ENCODE results near the gene SBSN.

DNA sequence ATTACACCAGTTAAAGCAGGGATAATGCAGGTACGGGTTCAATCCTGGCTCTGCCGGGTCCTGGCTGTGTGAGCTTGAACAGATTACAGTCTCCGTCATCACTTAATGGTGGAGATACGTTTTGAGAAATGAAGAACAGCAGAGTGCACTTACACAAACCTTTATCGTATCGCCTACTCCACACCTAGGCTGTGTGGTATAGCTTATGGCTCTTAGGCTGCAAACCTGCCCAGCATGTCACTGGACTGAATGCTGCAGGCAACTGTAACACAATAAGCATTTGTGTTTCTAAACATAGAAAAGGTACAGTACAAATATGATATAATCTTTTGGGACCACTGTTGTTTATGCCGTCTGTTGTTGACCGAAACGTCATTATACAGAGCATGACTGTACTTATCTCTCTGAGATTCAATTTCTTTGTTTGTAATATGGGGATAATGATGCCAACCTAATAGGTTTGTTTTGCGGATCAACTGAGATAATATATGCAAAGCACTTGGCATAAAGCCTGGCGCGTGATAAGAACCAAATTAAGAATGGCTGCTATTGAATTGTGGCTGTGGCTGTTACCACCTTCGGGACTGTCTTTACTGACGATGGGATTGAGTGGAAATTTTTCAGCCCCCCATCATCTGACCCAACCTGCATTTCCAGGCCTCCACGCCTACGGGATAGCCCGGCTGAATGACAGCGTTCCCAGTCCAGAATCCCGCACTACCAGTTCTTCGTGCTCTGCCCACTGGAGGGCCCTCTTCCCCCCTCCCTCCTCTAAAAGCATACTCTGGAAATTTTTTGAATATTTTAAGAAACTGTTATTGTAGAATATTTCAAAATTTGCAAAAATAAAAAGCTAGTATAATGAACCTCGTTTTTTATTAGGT lies 49.1 kb downstream of the SBSN start:
- TF ChIP-seq, protein P1, sequence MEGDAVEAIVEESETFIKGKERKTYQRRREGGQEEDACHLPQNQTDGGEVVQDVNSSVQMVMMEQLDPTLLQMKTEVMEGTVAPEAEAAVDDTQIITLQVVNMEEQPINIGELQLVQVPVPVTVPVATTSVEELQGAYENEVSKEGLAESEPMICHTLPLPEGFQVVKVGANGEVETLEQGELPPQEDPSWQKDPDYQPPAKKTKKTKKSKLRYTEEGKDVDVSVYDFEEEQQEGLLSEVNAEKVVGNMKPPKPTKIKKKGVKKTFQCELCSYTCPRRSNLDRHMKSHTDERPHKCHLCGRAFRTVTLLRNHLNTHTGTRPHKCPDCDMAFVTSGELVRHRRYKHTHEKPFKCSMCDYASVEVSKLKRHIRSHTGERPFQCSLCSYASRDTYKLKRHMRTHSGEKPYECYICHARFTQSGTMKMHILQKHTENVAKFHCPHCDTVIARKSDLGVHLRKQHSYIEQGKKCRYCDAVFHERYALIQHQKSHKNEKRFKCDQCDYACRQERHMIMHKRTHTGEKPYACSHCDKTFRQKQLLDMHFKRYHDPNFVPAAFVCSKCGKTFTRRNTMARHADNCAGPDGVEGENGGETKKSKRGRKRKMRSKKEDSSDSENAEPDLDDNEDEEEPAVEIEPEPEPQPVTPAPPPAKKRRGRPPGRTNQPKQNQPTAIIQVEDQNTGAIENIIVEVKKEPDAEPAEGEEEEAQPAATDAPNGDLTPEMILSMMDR (conservative IDR thresholded peaks at IDR 0.05): peak; percentile 45
- TF ChIP-seq ZFX (IDR thresholded peaks at IDR 0.05): no peak
